ENCODE results near the gene GALR1.
"Not testable (repeated sequence)": the region's sequence is repeated elsewhere in the genome, so short reads cannot be mapped to it uniquely, and the experiment has no call there.

GALR1 gene

GRCh38 chr18:77209587-77209986 is 40.1 kb upstream of the GALR1 start:
- H3K4me1 ChIP-seq (ENCODE audit: control insufficient read depth in 5 of 5, insufficient read depth in 5 of 5, low read length in 5 of 5): peaks cover 0 to 45% (median 31%) of the 10 kb centered on the region in 5 donors
- no peak overlapping the region for H3K9ac ChIP-seq (ENCODE audit: low read length in 5 of 5)
- no peaks in the 10 kb centered on the region for H3K27me3 ChIP-seq (ENCODE audit: control insufficient read depth in 5 of 5, insufficient read depth in 4 of 5, low read length in 5 of 5)
- no peak overlapping the region for H3K4me3 ChIP-seq (ENCODE audit: low read depth in 1 of 5, low read length in 5 of 5)
- H3K9me3 ChIP-seq (ENCODE audit: control insufficient read depth in 5 of 5, low read length in 5 of 5): no peaks in the 10 kb centered on the region
- no peak overlapping the region for H3K27ac ChIP-seq (ENCODE audit: low read depth, low read length)
- no peaks in the 10 kb centered on the region for H3K36me3 ChIP-seq (ENCODE audit: control insufficient read depth in 5 of 5, insufficient read depth in 5 of 5, low read length in 5 of 5)

- Histone ChIP-seq H3K4me1 (ENCODE audit: control insufficient read depth in 5 of 5, insufficient read depth in 5 of 5, low read length in 5 of 5) (peaks cover 0 to 45% (median 31%) of the 10 kb centered on the region in 5 donors), H3K9ac (ENCODE audit: low read length in 5 of 5) (no peak overlapping the region), H3K27ac (ENCODE audit: low read depth, low read length) (no peak overlapping the region), H3K36me3 (ENCODE audit: control insufficient read depth in 5 of 5, insufficient read depth in 5 of 5, low read length in 5 of 5) (no peaks in the 10 kb centered on the region), H3K4me3 (ENCODE audit: low read depth in 1 of 5, low read length in 5 of 5) (no peak overlapping the region), H3K9me3 (ENCODE audit: control insufficient read depth in 5 of 5, low read length in 5 of 5) (no peaks in the 10 kb centered on the region), H3K27me3 (ENCODE audit: control insufficient read depth in 5 of 5, insufficient read depth in 4 of 5, low read length in 5 of 5) (no peaks in the 10 kb centered on the region)
These were observed 39.4 kb upstream of the GALR1 start for GRCh38 chr18:77210249-77210648.

- no peak overlapping the region for H3K9ac ChIP-seq (ENCODE audit: low read length in 5 of 5)
- H3K4me1 ChIP-seq (ENCODE audit: control insufficient read depth in 5 of 5, insufficient read depth in 5 of 5, low read length in 5 of 5): no peaks in the 10 kb centered on the region
- H3K27ac ChIP-seq (ENCODE audit: low read depth, low read length): no peak overlapping the region
- no peaks in the 10 kb centered on the region for H3K27me3 ChIP-seq (ENCODE audit: control insufficient read depth in 5 of 5, insufficient read depth in 4 of 5, low read length in 5 of 5)
- no peaks in the 10 kb centered on the region for H3K36me3 ChIP-seq (ENCODE audit: control insufficient read depth in 5 of 5, insufficient read depth in 5 of 5, low read length in 5 of 5)
- no peaks in the 10 kb centered on the region for H3K9me3 ChIP-seq (ENCODE audit: control insufficient read depth in 5 of 5, low read length in 5 of 5)
- no peak overlapping the region for H3K4me3 ChIP-seq (ENCODE audit: low read depth in 1 of 5, low read length in 5 of 5)
These were observed 31.0 kb upstream of the GALR1 start for GRCh38 chr18:77218642-77219041.

- H3K9ac ChIP-seq (ENCODE audit: low read length in 5 of 5): no peak overlapping the region
- H3K4me1 ChIP-seq (ENCODE audit: control insufficient read depth in 5 of 5, insufficient read depth in 5 of 5, low read length in 5 of 5): no peaks in the 10 kb centered on the region
- H3K4me3 ChIP-seq (ENCODE audit: low read depth in 1 of 5, low read length in 5 of 5): no peak overlapping the region
- H3K27ac ChIP-seq (ENCODE audit: low read depth, low read length): no peak overlapping the region
- no peaks in the 10 kb centered on the region for H3K27me3 ChIP-seq (ENCODE audit: control insufficient read depth in 5 of 5, insufficient read depth in 4 of 5, low read length in 5 of 5)
- no peaks in the 10 kb centered on the region for H3K9me3 ChIP-seq (ENCODE audit: control insufficient read depth in 5 of 5, low read length in 5 of 5)
- H3K36me3 ChIP-seq (ENCODE audit: control insufficient read depth in 5 of 5, insufficient read depth in 5 of 5, low read length in 5 of 5): no peaks in the 10 kb centered on the region
These were observed 28.9 kb upstream of the GALR1 start for GRCh38 chr18:77220726-77221125.

GRCh38 chr18:77222464-77222863 is 27.2 kb upstream of the GALR1 start:
- no peaks in the 10 kb centered on the region for H3K4me1 ChIP-seq (ENCODE audit: control insufficient read depth in 5 of 5, insufficient read depth in 5 of 5, low read length in 5 of 5)
- no peak overlapping the region for H3K4me3 ChIP-seq (ENCODE audit: low read depth in 1 of 5, low read length in 5 of 5)
- H3K27ac ChIP-seq (ENCODE audit: low read depth, low read length): no peak overlapping the region
- no peak overlapping the region for H3K9ac ChIP-seq (ENCODE audit: low read length in 5 of 5)
- no peaks in the 10 kb centered on the region for H3K27me3 ChIP-seq (ENCODE audit: control insufficient read depth in 5 of 5, insufficient read depth in 4 of 5, low read length in 5 of 5)
- no peaks in the 10 kb centered on the region for H3K9me3 ChIP-seq (ENCODE audit: control insufficient read depth in 5 of 5, low read length in 5 of 5)
- no peaks in the 10 kb centered on the region for H3K36me3 ChIP-seq (ENCODE audit: control insufficient read depth in 5 of 5, insufficient read depth in 5 of 5, low read length in 5 of 5)

GRCh38 chr18:77223221-77223639 is 26.4 kb upstream of the GALR1 start:
- Histone ChIP-seq H3K36me3 (ENCODE audit: control insufficient read depth in 5 of 5, insufficient read depth in 5 of 5, low read length in 5 of 5) (no peaks in the 10 kb centered on the region), H3K27ac (ENCODE audit: low read depth, low read length) (no peak overlapping the region), H3K9ac (ENCODE audit: low read length in 5 of 5) (no peak overlapping the region), H3K27me3 (ENCODE audit: control insufficient read depth in 5 of 5, insufficient read depth in 4 of 5, low read length in 5 of 5) (no peaks in the 10 kb centered on the region), H3K4me3 (ENCODE audit: low read depth in 1 of 5, low read length in 5 of 5) (no peak overlapping the region), H3K4me1 (ENCODE audit: control insufficient read depth in 5 of 5, insufficient read depth in 5 of 5, low read length in 5 of 5) (no peaks in the 10 kb centered on the region), H3K9me3 (ENCODE audit: control insufficient read depth in 5 of 5, low read length in 5 of 5) (no peaks in the 10 kb centered on the region)

GRCh38 chr18:77223653-77224052 is 26.0 kb upstream of the GALR1 start:
- Histone ChIP-seq H3K4me1 (ENCODE audit: control insufficient read depth in 5 of 5, insufficient read depth in 5 of 5, low read length in 5 of 5) (no peaks in the 10 kb centered on the region), H3K9ac (ENCODE audit: low read length in 5 of 5) (no peak overlapping the region), H3K27me3 (ENCODE audit: control insufficient read depth in 5 of 5, insufficient read depth in 4 of 5, low read length in 5 of 5) (no peaks in the 10 kb centered on the region), H3K9me3 (ENCODE audit: control insufficient read depth in 5 of 5, low read length in 5 of 5) (no peaks in the 10 kb centered on the region), H3K27ac (ENCODE audit: low read depth, low read length) (no peak overlapping the region), H3K36me3 (ENCODE audit: control insufficient read depth in 5 of 5, insufficient read depth in 5 of 5, low read length in 5 of 5) (no peaks in the 10 kb centered on the region), H3K4me3 (ENCODE audit: low read depth in 1 of 5, low read length in 5 of 5) (no peak overlapping the region)

- Histone ChIP-seq H3K9me3 (ENCODE audit: control insufficient read depth in 5 of 5, low read length in 5 of 5) (peaks cover 0 to 2% (median 0%) of the 10 kb centered on the region in 5 donors), H3K4me1 (ENCODE audit: control insufficient read depth in 5 of 5, insufficient read depth in 5 of 5, low read length in 5 of 5) (peaks cover 0 to 19% (median 5%) of the 10 kb centered on the region in 5 donors), H3K36me3 (ENCODE audit: control insufficient read depth in 5 of 5, insufficient read depth in 5 of 5, low read length in 5 of 5) (no peaks in the 10 kb centered on the region), H3K9ac (ENCODE audit: low read length in 5 of 5) (no peak overlapping the region), H3K4me3 (ENCODE audit: low read depth in 1 of 5, low read length in 5 of 5) (no peak overlapping the region), H3K27me3 (ENCODE audit: control insufficient read depth in 5 of 5, insufficient read depth in 4 of 5, low read length in 5 of 5) (no peaks in the 10 kb centered on the region), H3K27ac (ENCODE audit: low read depth, low read length) (no peak overlapping the region)
These were observed 19.0 kb upstream of the GALR1 start for GRCh38 chr18:77230645-77231044.

GRCh38 chr18:77234504-77235365 is 14.9 kb upstream of the GALR1 start:
- Histone ChIP-seq H3K4me3 (ENCODE audit: low read depth in 1 of 5, low read length in 5 of 5) (no peak overlapping the region), H3K36me3 (ENCODE audit: control insufficient read depth in 5 of 5, insufficient read depth in 5 of 5, low read length in 5 of 5) (no peaks in the 10 kb centered on the region), H3K27ac (ENCODE audit: low read depth, low read length) (no peak overlapping the region), H3K9ac (ENCODE audit: low read length in 5 of 5) (no peak overlapping the region), H3K9me3 (ENCODE audit: control insufficient read depth in 5 of 5, low read length in 5 of 5) (peaks cover 3 to 20% (median 18%) of the 10 kb centered on the region in 5 donors), H3K27me3 (ENCODE audit: control insufficient read depth in 5 of 5, insufficient read depth in 4 of 5, low read length in 5 of 5) (no peaks in the 10 kb centered on the region), H3K4me1 (ENCODE audit: control insufficient read depth in 5 of 5, insufficient read depth in 5 of 5, low read length in 5 of 5) (peaks cover 0 to 19% (median 5%) of the 10 kb centered on the region in 5 donors)

GRCh38 chr18:77239285-77239684 is 10.4 kb upstream of the GALR1 start:
- not testable (repeated sequence) for H3K27ac ChIP-seq (ENCODE audit: low read depth, low read length); H3K9ac ChIP-seq (ENCODE audit: low read length in 5 of 5); H3K27me3 ChIP-seq (ENCODE audit: control insufficient read depth in 5 of 5, insufficient read depth in 4 of 5, low read length in 5 of 5); H3K4me1 ChIP-seq (ENCODE audit: control insufficient read depth in 5 of 5, insufficient read depth in 5 of 5, low read length in 5 of 5); H3K36me3 ChIP-seq (ENCODE audit: control insufficient read depth in 5 of 5, insufficient read depth in 5 of 5, low read length in 5 of 5)
- H3K4me3 ChIP-seq (ENCODE audit: low read depth in 1 of 5, low read length in 5 of 5): peak overlapping the region in 3 of 5 donors; percentile 19 to 31 (median 22)
- peaks cover 3 to 34% (median 23%) of the 10 kb centered on the region in 5 donors for H3K9me3 ChIP-seq (ENCODE audit: control insufficient read depth in 5 of 5, low read length in 5 of 5)

All from subcutaneous abdominal adipose tissue (tissue), 5 donors.